OCI-LY1 (cell line): ENCODE measurements around the gene TBC1D2B.

ENCODE experiments used
- EZH2 ChIP-seq: fragments of 200-600 bp; sonication (generic), shearing (Covaris generic); IDR thresholded peaks from 2 replicates; pipeline ENCODE4 v1.8.0; 2017; ENCODE audit warnings: borderline replicate concordance, mixed run types, mild to moderate bottlenecking, antibody characterized with exemption, low read length, moderate library complexity, mixed read lengths
- TF ChIP-seq, protein P1 (sequence below): fragments of 200-600 bp; sonication (generic), shearing (Covaris generic); IDR thresholded peaks from 2 replicates; pipeline ENCODE4 v1.5.1; 2017; ENCODE audit warnings: mild to moderate bottlenecking, antibody characterized with exemption, low read length, moderate library complexity, mixed read lengths

DNA sequence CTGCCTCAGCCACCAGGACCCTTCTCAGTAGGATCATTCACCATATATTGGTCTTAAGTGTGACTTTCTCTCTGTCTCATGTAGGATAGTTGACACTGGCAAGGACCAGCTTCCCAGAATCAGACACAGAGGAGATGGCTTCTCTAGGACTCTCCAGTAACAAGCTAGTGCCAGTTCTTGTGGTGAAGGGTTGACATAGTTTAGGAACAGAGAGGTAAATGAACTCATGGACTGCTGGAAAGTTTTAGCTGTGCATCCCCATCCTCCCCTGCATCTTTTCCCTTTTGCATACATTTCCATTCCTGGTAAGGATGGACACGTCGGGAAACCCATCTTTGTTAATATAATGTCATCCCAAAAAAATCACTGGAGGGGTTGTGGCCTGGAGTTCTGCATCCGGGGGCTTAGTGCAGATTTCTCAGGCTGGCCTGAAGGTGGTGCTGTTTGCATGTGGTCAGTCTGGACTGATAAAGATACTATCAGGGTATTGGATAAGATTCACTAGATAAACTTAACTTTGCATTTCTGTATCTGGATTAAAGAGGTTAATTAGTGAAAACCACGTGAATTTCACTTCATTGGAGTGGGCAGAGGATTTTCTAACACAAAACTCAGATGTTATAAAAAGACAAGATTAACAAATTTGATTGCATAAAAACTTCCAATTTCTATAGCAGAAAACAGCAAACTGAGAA, 110.8 kb downstream of the TBC1D2B start:
- TF ChIP-seq, protein P1, sequence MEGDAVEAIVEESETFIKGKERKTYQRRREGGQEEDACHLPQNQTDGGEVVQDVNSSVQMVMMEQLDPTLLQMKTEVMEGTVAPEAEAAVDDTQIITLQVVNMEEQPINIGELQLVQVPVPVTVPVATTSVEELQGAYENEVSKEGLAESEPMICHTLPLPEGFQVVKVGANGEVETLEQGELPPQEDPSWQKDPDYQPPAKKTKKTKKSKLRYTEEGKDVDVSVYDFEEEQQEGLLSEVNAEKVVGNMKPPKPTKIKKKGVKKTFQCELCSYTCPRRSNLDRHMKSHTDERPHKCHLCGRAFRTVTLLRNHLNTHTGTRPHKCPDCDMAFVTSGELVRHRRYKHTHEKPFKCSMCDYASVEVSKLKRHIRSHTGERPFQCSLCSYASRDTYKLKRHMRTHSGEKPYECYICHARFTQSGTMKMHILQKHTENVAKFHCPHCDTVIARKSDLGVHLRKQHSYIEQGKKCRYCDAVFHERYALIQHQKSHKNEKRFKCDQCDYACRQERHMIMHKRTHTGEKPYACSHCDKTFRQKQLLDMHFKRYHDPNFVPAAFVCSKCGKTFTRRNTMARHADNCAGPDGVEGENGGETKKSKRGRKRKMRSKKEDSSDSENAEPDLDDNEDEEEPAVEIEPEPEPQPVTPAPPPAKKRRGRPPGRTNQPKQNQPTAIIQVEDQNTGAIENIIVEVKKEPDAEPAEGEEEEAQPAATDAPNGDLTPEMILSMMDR = peak; percentile 96
- no peak for TF ChIP-seq EZH2
